GM18507 (cell line): ENCODE data around the gene NSMF.
A peak's percentile ranks its signal among the peaks of the same experiment; 100 is the strongest.

Source experiments
- DNase-seq: peaks from one replicate; pipeline ENCODE4 v3.0.0; 2011; ENCODE audit warnings: low read depth; ENCODE audit not compliant: insufficient read length; ENCODE audit errors: extremely low spot score
- FAIRE-seq: peaks from 2 replicates; lab custom pipeline; 2011; peaks lifted over from hg19 to GRCh38; lab: Jason Lieb, UNC

NSMF gene

DNA sequence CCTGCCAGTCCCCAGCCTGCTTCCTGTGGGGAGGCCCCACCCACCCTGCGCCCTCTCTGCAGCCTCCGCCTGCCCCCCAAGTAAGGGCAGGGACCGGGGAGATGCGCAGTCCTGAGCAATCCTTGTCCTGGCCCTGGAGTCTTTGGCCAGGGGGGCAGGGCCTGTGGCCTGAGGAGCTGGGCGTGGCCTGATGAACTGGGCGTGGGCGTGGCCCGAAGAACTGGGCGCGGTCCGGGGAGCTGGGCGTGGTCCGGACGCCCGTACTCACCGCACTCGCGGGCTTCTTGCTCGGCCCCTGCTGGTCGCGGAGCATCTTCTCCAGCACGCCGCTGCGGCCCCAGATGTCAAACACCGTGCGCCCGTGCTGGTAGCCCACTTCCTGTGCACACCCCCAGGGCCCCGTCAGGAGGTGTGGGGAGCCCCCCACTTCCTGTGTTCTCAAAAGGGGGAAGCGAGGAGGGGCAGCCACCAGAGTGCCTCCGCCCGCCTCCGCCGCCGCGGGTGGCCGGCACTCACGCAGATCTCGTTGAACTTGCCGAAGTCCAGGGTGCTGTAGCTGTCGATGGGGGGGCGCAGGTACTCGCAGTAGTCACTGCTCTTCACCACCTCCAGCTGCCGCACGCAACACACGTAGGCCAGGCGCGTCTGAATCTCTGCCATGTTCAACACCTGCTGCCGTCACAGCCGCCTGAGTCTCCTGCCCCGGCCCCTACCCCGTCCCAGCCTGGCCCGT lies 2.7 kb upstream of the NSMF start:
- DNase-seq (peak; percentile 71), FAIRE-seq (peak; percentile 80)

DNA sequence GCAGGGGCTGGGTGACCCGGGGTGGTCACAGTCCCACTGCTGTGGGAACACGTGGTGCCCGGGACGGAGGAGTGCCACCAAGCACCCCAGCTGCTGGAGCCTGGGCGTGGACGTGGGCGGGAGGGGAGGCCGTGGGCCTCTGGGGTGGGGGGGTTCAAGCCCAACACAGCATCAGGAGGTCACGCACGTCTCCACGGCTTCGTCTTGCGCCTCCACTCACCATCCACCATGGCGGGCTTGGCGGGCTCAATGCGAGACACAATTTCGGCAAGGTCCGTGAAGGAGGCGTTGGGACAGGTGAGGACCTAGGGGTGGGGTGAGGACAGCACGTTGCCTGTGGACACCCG lies 2.2 kb upstream of the NSMF start:
- FAIRE-seq: no peak

DNA sequence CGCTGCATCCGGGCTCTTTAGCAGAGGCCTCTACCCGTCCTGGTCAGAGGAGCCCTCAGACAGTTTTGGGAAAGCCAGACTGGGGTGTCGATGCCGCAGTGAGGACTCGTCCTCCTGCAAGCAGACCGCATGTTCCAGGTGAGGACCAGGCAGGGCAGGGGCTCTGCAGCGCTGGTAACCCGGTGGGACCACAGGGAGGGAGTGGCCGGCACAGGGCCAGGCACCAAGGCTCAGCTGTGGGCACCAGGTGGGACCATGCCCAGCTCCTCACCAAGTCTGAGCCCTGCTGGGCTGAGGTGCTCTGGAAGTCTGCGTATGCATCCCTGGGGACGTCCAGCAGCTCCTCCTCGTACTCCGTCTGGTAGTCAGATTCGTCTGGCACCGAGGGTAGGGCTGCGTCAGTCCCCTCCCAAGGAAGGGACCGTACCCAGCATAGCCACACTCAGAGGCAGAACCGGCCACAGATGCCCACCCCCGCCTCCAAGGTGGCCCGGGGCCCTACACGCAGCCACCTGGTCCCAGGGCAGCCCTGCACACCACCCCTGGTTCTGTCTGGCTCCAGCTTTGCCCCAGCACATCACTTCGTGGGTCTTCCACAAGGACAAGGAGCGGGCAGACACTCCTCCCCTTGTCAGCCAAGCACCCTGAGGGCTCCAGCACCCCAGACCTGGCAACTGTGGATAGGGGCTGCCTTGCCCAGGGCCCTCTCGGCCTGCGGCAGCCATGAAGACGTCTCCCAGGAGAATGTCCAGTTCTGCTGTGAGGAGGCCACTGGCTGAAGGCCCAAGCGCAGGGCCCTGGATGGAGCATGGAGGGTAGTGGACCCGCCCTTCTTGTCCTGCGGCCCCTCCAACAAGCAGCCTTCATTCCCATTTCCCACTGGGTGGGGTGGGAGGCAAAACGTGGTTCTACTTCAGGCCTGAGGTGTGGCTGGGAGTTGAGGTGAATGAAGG lies 1.5 kb upstream of the NSMF start:
- FAIRE-seq: no peak

More for the DNA sequence above, 2.2 kb upstream of the NSMF start:
- DNase-seq: no peak

DNA sequence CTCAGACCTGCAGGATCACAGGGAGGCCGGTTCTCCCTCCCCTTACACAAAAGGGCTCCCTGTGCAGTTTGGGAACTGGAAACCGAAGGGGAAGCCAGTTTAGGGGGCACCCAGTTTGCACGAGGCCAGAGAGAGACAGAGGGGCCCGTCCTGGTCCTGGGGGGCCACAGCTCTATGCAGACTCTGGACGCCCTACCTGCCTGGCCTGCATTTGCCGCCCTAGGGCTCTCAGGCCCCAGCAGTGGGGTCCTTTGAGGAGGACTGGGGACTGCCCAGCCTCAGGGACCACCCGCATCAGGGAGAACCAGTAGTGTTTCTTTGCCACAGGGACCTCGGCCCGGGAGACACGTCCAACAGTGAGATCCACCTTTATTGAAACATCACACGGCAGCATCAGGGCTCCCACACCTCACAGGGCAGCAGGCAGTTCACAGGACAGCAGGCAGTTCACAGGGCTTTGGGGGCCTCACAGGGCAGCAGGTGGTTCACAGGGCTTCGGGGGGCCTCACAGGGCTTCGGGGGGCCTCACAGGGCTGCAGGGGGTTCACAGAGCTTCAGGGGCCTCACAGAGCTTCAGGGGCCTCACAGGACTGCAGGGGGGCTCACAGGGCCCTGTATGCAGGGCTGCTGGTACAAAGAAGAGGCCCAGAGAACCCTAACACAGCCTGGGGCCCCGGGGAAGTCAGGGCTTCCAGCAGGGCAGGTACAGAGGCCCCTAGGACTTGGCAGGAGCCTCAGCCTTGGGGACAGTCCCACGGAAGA lies 648 bp upstream of the NSMF start:
- no peak for FAIRE-seq
- DNase-seq: no peak

More for the DNA sequence above, 1.5 kb upstream of the NSMF start:
- no peak for DNase-seq

DNA sequence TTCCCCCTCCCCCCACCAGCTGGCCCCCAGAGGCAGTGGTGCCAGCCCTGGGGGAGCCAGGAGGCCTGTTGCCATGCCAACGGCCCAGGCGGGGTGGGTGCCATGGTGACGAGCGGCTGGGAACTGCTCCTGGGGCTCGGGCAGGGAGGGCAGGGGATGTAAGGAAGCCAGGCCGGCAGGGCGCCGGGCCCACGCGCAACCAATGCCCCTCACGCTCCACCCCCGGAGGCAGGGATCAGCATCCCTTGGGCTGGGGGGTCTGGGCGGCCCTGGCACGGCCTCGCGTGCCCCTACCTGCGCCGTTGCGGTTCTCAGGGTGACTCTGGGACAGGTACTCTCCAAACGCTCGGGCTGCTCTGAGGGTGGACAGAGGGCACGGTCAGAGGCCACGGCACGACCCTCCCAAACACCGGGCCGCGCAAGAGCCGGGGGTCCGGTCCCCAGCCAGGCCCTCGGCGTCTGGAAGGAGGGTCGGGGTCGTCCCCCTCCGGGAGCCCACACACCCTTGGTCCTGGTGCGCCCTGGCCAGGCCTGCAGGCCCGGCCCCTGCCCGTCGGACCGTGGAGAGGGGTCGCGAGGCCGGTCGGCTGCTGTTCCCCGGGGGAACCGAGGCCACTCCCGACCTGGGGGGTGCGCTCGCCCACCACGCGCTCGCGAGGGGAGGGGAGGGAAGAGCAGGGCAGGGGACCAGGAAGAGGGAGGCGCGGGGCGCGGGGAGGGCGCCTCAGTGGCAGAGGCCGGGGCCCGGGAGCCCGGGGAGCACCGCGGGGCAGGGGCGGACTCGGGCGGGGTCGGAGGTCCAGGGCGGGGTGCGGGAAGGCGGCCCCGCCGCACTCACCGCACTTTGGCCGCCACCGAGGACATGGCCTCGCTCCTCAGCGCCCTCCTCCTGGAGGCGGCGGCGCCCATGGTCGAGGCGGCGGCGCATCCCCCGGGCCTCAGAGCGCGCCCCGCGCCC lies 661 bp downstream of the NSMF start:
- FAIRE-seq (no peak), DNase-seq (no peak)

DNA sequence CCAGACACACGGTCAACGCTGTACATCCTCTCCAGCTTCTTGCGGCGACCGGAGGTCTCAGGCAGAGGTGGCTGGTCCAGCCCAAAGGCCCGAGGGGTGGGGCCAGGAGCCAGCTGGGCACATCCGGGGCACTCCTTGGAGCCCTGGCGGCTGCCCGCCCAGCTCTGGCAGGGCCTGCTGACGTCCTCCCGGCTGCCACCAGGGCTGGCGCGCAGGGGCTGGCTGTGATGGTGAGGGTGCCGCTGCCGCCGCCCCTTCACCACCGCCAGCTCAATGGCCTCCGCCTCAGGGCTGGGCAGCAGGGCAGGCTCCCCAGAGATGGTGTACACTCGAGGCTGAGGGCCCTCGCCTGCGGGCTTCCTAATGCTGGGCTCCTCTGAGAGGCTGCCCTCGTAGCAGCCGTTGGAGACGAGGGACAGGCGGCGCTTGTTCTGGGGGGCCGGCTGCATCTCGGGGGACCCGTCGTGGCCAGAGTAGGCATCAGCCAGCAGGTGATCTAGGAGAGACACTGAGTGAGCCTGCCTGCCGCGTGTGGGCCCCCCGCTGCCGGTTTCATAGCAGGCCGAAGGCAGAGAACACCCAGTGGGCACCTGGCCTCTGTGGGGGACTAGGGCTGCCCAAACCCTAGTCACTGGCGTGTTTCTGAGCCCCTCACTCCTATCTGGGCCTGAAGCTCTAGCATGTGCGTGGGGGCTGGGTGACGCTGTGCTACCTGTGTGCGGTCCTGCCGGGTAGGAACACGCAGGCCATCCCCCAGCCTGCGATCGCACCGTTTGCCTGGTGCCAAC lies 1.5 kb downstream of the NSMF start:
- DNase-seq (no peak), FAIRE-seq (no peak)

DNA sequence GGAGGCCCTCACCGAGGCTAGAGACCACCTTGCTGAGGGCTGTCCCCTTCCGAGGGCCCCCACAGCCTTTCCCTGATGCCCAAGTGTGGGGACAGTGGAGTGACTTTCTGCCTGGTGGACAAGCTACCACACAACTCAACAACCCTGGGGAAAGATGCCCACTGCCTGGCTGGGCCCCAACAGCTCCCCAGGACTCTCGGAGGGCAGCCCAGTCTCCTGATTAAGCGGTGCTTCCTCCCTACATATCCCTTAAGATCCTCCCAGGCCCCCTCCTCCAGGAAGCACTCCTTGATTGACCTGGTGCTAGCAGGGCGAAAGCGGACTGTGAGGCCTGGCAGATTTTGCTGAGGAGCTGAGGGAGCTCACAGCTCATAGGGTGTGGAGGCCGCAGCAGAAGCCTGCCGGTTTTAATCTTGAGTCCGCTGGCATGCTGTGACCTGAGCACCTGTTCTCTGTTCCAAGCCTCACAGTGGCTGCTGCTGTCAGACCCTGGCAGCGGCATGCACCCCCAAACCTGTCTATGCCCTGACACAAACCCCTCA lies 2.2 kb downstream of the NSMF start:
- FAIRE-seq (no peak), DNase-seq (no peak)

DNA sequence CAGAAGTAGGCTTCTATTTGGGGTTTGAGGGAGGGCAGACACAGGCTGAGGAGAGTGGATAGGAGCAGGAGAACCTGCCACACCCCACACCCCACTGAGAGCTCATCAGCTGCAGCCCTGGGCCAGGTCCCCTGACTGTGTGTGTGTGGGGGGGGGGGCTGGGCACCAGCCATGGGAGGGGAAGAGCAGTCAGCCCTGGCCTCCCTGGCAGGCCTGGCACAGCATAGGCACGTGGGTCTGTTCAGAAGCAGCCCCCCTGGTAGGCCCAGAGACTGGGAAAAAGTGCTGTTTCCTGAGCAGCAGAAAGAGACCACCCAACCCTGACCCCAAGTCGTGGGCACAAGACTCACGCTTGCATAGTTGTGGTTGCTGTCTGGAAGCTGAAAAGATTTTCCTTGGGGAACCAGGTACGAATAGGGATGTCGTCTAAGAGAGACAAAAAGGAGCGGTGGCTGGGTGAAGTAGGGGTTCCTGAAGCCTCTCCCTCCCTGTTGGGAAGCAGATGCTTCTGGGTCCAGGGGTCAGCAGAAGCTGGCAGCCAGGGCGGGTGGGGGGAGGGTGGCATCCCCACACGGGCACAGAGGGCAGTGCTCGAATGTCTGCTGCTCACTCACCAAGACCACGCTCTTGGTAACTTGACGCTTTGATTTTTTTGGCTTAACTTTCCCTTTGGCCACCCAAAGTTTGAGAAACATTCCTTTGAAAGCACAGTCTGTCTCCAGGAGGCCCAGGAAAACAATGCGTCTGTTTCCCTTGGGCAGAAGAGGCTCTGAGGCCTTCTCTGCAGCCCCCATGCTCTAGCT lies 2.9 kb downstream of the NSMF start:
- DNase-seq: no peak
- FAIRE-seq: no peak

DNA sequence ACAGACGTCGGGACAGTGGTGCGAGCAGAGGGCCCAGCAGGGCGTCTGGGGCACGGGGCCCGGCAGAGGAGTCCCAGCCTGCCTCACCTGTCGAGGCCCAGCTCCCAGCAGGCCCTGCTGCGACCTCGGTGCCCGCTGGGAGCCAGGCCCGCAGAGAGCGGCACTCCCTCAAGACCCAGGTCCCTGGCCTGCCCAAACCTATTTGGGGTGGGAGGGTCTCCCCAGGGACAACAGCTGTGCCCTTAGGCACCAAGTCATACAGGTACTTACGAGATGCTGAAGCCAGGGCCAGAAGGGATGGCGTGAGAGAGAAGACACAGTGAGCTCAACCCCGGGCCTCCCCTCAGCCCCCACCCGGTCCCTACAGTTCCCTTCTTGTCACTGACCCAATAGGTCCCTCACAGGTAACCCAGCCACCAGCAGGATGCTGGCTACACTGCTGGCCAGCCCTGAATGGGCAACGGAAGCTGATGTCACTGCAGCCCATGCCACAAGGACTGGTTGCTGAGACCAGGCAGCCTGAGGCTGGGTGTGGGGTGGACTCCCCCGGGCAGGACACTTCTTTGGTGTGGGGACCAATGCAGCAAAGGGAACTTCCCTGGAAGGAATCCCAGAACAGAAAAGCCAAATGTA lies 3.7 kb downstream of the NSMF start:
- DNase-seq (no peak), FAIRE-seq (no peak)

DNA sequence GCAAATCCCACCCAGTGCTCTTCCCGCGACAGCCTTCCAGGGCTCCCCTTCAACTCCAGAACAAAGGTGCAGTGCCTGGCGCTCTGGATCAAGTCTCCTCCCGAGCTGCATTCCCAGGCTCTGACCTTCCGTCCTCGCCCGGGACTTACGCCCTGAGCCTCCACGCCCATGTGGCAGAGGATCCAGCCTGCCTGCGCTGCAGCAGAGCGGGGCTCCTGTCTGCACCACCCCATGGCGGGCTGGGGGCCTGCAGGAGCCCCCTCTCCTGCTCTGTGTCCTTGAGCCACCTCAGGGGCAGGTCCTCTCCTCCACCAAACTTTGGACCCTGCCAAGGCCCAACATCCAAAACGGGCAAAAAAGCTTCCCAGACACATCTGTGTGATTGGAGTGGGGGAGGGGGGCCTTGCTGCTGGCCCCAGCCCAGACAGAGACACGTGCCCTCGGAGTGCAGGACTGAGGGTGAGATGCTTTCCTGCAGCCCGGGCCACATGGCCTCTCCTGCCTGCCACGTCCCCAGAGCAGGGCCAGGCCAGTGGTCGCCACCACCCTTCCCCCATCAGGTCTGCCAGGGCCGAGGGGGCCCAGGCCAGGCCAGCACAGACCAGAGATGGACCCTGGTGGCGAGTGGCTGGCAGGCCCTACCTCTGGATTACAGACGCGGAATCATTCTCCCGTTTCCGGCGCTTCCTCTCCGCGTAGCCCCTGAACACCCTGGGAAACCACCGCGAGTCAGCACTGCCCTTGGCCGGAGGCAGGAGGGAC lies 4.4 kb downstream of the NSMF start:
- DNase-seq (no peak), FAIRE-seq (no peak)

DNA sequence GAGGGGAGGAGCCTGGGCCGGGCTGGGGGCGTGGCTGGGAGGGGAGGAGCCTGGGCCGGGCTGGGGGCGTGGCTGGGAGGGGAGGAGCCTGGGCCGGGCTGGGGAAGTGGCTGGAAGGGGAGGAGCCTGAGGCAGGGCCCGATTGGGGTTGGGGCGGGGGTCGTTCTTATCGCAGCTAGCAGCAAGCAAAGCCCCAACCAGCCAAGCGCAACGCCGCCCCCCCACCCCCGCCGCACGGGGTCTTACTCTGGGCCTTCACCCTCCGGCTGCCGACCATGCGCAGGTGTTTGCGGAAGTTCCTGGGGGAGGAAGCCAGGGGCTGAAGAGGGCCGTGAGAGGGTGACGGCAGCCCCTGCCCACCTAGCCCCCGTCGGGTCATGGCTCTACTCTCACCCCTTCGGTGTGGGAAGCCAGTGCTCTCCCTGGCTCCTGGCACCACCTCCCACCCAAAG lies 5.0 kb downstream of the NSMF start:
- DNase-seq (no peak), FAIRE-seq (no peak)

DNA sequence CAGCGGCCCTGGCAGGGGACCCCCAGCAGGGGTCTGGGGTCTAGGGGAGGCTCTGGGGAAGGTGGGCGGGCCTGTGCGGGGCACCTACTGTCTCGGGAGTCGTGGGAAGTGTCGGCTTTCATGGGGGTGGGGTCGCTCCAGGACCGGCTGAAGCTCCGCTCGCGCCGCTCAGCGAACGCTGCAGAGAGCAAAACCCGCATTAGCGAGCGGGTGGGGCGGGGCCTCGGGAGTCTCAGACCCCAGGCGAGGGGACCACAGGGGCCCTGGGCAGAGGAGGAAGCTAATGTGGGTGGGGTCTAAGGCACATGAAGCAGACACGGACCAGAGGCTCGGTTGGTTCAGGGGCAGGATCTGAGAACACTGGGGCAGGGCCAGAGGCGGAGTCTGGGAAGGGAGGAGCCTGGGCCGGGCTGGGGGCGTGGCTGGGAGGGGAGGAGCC lies 5.5 kb downstream of the NSMF start:
- FAIRE-seq (peak; percentile 70), DNase-seq (peak; percentile 70)

DNA sequence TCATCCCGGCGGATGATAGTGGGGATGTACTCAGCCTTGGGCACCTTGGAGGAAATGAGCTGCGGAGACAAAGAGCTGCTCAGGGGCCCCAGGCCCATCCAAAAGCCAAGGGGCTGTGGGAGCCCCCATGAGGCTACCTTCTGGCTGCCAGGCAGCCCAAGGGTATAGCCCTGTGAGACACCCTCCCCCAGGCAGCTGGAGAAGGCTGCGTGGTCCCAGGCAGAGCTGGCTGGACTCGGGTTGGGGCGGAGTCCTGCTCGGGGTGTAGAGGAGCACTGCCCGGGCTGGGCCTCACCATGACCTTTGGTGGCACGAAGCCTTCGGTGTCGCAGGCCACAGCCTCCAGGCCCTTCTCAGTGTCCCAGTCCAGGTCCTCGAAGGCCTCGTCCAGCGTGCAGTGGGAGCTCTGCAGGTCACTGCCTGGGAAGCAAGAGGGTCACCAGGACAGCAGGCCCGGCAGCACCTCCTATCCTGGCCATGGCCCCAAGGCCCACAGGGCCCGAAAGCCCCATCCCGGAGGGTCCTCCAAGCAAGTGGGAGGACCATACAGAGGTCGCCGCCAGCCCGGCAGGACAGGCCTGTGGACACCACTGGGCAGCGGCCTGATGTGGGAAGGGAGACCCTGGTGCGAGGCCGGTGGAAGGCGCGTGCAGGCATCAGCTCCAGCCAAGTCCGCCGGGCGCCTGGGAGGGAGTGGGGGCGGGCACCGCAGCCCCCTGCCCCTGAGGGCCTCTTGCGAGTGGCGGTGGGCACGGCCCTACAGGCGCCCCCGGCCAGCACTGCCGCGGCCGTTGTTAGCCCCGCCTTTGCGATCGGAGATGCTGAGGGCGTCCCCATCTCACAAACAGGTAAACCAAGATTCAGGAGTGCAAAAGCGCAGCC lies 6.1 kb downstream of the NSMF start:
- no peak for DNase-seq
- no peak for FAIRE-seq

DNA sequence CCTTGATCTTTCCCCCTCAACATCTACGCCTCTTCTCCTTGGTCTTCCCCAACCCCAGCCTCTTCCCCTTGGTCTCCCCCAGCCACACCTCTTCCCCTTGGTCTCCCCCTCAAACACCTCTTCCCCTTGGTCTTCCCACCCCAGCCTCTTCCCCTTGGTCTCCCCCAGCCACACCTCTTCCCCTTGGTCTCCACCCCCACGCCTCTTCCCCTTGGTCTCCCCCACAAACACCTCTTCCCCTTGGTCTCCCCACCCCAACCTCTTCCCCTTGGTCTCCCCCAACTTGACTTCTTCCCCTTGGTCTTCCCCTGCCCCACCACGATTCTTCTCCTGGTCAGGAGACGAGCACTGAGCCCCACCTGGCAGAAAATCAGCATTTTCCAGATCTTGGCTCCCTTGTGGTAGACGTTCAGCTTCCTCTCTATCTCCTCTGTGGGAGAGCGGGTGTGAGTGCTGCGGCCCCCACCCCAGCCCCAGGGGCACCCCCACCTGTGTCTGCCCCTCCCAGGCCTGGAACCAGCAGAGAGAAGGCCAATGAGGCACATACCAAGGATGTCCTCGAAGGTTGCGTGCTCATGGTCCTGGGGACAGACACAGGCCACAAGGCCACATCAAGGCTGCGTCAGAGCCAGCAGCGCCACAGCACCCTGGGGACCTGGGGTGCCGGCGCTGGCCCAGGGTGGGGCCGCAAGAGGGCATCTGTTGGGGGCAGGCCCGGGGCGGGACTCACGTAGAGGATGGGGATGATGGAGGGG lies 7.0 kb downstream of the NSMF start:
- FAIRE-seq (no peak), DNase-seq (no peak)
